Adrenal gland (tissue), 12 donors: ENCODE data around the gene B4GALNT3. TPM values are rescaled to one million over a fixed set of nuclear protein-coding genes. Genes with fewer than 3 reads are reported as not detected.
A peak's percentile ranks its signal among the peaks of the same experiment; 100 is the strongest.

ENCODE experiments used
- DNase-seq, 7 donors: peaks; one replicate each; pipeline ENCODE4 v3.0.0-alpha.2; 2019 to 2020
- H3K27ac ChIP-seq, 5 donors: fragments of 200-600 bp; sonication (generic) in 4 of 5; 1 replicate in 3 of 5; 2 replicates in 2 of 5; pipeline versions ENCODE4 v1.5.1 to v1.8.0; 2016 to 2020; ENCODE audit warnings: mild to moderate bottlenecking in 1 of 5
- H3K27me3 ChIP-seq: fragments of 200-600 bp; 2 replicates; pipeline ENCODE4 v1.8.0; 2021
- H3K36me3 ChIP-seq, 2 donors: fragments of 200-600 bp; replicated peaks in 1 of 2; 1 replicate in 1 of 2; 2 replicates in 1 of 2; pipeline versions ENCODE4 v1.5.1 to v1.8.0; 2018 to 2022
- H3K4me1 ChIP-seq, 2 donors: fragments of 200-600 bp; replicated peaks in 1 of 2; 1 replicate in 1 of 2; 2 replicates in 1 of 2; pipeline versions ENCODE4 v1.5.1 to v1.8.0; 2018 to 2021
- H3K4me3 ChIP-seq, 4 donors: fragments of 200-600 bp; sonication (generic) in 3 of 4; one replicate each; pipeline ENCODE4 v1.5.1; 2016 to 2018
- H3K9me3 ChIP-seq, 3 donors: fragments of 200-600 bp; sonication (generic) in 1 of 3; replicated peaks in 1 of 3; 1 replicate in 2 of 3; 2 replicates in 1 of 3; pipeline versions ENCODE4 v1.5.1 to v1.8.0; 2016 to 2021
- POLR2A ChIP-seq, 2 donors: fragments of 450-650 bp; IDR thresholded peaks; one replicate each; pipeline ENCODE4 v1.6.1; 2017; ENCODE audit warnings: antibody characterized with exemption in 2 of 2, mild to moderate bottlenecking in 2 of 2, moderate library complexity in 1 of 2
- WGBS, 4 donors: extraction: QIAGEN DNeasy Blood & Tissue Kit in 2 of 4; methylation state at CpG; one replicate each; pipeline versions ENCODE4 v1.1.5 to v1.1.7; 2013 to 2017; 5-methylcytosine and 5-hydroxymethylcytosine counted together
- intact Hi-C, 2 donors: fragments of 100-400 bp; cut with DNase I; formaldehyde crosslinking; loops; one replicate each; pipeline versions ENCODE4 v1.14.1 to v1.15.0; 2022 to 2023
- polyA plus RNA-seq, 3 donors: library from polyadenylated mRNA; stranded (reverse); fragments of 200-250 nt in 2 of 3; fragments of 350-450 nt in 1 of 3; fragmentation: Illumina TruSeq in 1 of 3; extraction: RNeasy Lipid Tissue Mini Kit (QIAGEN cat#74804) in 1 of 3; gene quantifications; one replicate each; pipeline ENCODE4 v1.2.3, GENCODE V29; 2013 to 2014
- total RNA-seq, 9 donors: library from RNA; depleted of rRNA in 4 of 9; stranded (reverse); fragments of >200 nt in 4 of 9; fragments of 120-200 nt in 1 of 9; fragmentation: NEBNext Ultra II Directional in 1 of 9; extraction: Animal tissue kit (Norgen Biotek cat#: 25700) in 1 of 9; gene quantifications; one replicate each; pipeline versions ENCODE4 v1.1.0 to v1.2.4, GENCODE V29; 2013 to 2023
- TF ChIP-seq, protein P1 (sequence below), 6 experiments: fragments of 450-650 bp in 4 of 6; fragments of 200-600 bp in 2 of 6; sonication (generic) in 1 of 6; IDR thresholded peaks; 1 replicate in 5 of 6; 2 replicates in 1 of 6; pipeline versions ENCODE4 v1.5.1 to v1.8.0; 2016 to 2021; ENCODE audit warnings: antibody characterized with exemption in 6 of 6, mild to moderate bottlenecking in 2 of 6, moderate library complexity in 1 of 6
- donor health status: healthy with polysubstance abuse.
- donor health status: Bipolar disorder and iron deficiency.
- donor health status: DM: yes; HTN: yes; CAD: no.
- donor health status: DM: no; HTN: no; CAD: no.
- donor health status: DM: no; HTN: no; CAD: no.
- donor health status: DM: yes; HTN: yes; CAD: no.

B4GALNT3 gene
- total and polyA plus RNA-seq, 12 donors, result 3.1 to 43.1 (median 28.5) TPM

- H3K27ac ChIP-seq, result peak overlapping the region; percentile 36 to 81 (median 62)
- H3K36me3 ChIP-seq, result no peaks in the 10 kb centered on the region
- DNase-seq, result peak in 6 of 7 donors; percentile 51 to 74 (median 63)
- peaks cover 11 to 20% of the 10 kb centered on the region in 2 donors for H3K4me1 ChIP-seq
- WGBS, 4 donors, result 24 to 40% (median 33%) methylated on average over 5 of the region's 5 CpGs
- intact Hi-C loops, result no loop called here
- peak overlapping the region in 1 of 4 donors; percentile 79 for H3K4me3 ChIP-seq
- TF ChIP-seq, protein P1, sequence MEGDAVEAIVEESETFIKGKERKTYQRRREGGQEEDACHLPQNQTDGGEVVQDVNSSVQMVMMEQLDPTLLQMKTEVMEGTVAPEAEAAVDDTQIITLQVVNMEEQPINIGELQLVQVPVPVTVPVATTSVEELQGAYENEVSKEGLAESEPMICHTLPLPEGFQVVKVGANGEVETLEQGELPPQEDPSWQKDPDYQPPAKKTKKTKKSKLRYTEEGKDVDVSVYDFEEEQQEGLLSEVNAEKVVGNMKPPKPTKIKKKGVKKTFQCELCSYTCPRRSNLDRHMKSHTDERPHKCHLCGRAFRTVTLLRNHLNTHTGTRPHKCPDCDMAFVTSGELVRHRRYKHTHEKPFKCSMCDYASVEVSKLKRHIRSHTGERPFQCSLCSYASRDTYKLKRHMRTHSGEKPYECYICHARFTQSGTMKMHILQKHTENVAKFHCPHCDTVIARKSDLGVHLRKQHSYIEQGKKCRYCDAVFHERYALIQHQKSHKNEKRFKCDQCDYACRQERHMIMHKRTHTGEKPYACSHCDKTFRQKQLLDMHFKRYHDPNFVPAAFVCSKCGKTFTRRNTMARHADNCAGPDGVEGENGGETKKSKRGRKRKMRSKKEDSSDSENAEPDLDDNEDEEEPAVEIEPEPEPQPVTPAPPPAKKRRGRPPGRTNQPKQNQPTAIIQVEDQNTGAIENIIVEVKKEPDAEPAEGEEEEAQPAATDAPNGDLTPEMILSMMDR (IDR thresholded peaks at IDR 0.05), result no peak
- TF ChIP-seq POLR2A (IDR thresholded peaks at IDR 0.05), result no peak
- H3K9me3 ChIP-seq, result no peaks in the 10 kb centered on the region
- no peaks in the 10 kb centered on the region for H3K27me3 ChIP-seq
Measured at GRCh38 chr12:459050-459429, 699 bp upstream of the B4GALNT3 start.

GRCh38 chr12:460261-461230 lies 807 bp downstream of the B4GALNT3 start:
- WGBS, 4 donors, result 4 to 17% (median 9%) methylated on average over 18 to 108 of the region's 109 CpGs
- DNase-seq, result peak in 6 of 7 donors; percentile 25 to 49 (median 45)
- TF ChIP-seq, protein P1 (IDR thresholded peaks at IDR 0.05), result no peak
- no peak for TF ChIP-seq POLR2A (IDR thresholded peaks at IDR 0.05)
- no peaks in the 10 kb centered on the region for H3K27me3 ChIP-seq
- no peaks in the 10 kb centered on the region for H3K36me3 ChIP-seq
- peak overlapping the region in 3 of 5 donors; percentile 16 to 76 (median 18) for H3K27ac ChIP-seq
- intact Hi-C loops, result no loop called here
- no peaks in the 10 kb centered on the region for H3K9me3 ChIP-seq
- peak overlapping the region in 2 of 4 donors; percentile 34 to 79 for H3K4me3 ChIP-seq
- H3K4me1 ChIP-seq, result peaks cover 11 to 29% of the 10 kb centered on the region in 2 donors

- TF ChIP-seq, protein P1 (IDR thresholded peaks at IDR 0.05), result no peak
- TF ChIP-seq POLR2A (IDR thresholded peaks at IDR 0.05), result no peak
- WGBS, 4 donors, result 51 to 72% (median 67%) methylated on average over 11 to 13 of the region's 13 CpGs
- H3K36me3 ChIP-seq, result no peaks in the 10 kb centered on the region
- intact Hi-C loops, result no loop called here
- peaks cover 11 to 32% of the 10 kb centered on the region in 2 donors for H3K4me1 ChIP-seq
- H3K4me3 ChIP-seq, result peak overlapping the region in 1 of 4 donors; percentile 79
- no peaks in the 10 kb centered on the region for H3K9me3 ChIP-seq
- DNase-seq, result peak in 4 of 7 donors; percentile 22 to 50 (median 34)
- H3K27ac ChIP-seq, result peak overlapping the region in 1 of 5 donors; percentile 18
- H3K27me3 ChIP-seq, result no peaks in the 10 kb centered on the region
Measured at GRCh38 chr12:461425-461824, 1.7 kb downstream of the B4GALNT3 start.

DNA sequence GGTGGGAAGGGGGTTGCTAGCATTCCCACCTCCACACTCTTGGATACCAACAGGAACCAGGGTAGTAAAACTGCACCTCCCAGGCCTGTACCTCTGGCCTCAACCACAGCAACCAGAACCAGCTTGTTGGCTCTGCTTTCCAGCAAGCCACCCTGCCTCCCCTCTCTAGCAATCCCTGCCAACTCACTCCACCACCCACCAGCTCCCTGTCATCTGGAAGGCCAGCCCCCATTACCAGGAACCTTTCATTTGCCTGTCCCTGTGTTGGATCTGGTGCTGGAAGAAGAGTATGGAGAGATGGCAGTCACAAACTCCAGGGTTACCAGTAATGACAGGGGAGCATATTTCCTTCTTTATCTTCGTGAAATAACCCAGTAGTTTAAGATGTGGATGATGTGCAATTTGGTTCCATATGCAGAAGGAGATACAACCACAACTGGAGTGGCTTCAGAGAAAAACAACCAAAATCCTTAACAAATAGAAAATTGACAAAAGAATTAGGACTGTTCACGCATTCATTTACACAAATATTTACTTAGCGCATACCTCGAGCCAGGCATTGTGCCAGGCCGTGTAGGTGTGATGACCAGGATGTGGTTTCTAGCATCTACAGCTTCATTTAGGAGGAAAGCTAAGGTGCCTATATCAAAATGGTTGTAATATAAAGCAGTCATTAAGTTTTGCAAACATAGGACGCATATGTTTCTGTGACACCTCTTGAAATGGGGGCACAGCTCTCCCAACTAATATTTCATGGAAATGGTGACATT lies 3.4 kb downstream of the B4GALNT3 start:
- no peak overlapping the region for H3K27ac ChIP-seq
- TF ChIP-seq, protein P1 (IDR thresholded peaks at IDR 0.05), result no peak
- TF ChIP-seq POLR2A (IDR thresholded peaks at IDR 0.05), result no peak
- no peaks in the 10 kb centered on the region for H3K36me3 ChIP-seq
- no peaks in the 10 kb centered on the region for H3K9me3 ChIP-seq
- intact Hi-C loops, result no loop called here
- H3K4me1 ChIP-seq, result peaks cover 11 to 45% of the 10 kb centered on the region in 2 donors
- no peak overlapping the region for H3K4me3 ChIP-seq
- H3K27me3 ChIP-seq, result no peaks in the 10 kb centered on the region
- WGBS, 4 donors, result 88 to 92% (median 91%) methylated on average over 6 of the region's 6 CpGs
- DNase-seq, result no peak
